Gastrocnemius medialis (tissue), 4 donors: ENCODE measurements around the gene SMG6.

Experiments
- CTCF ChIP-seq, 5 experiments: fragments of 450-650 bp in 3 of 5; fragments of 200-600 bp in 2 of 5; sonication (generic) in 2 of 5; IDR thresholded peaks in 4 of 5; conservative IDR thresholded peaks in 1 of 5; 1 replicate in 4 of 5; 2 replicates in 1 of 5; pipeline ENCODE4 v1.5.1; 2016 to 2019; ENCODE audit warnings: antibody characterized with exemption in 5 of 5, mild to moderate bottlenecking in 3 of 5, moderate library complexity in 3 of 5
- POLR2A ChIP-seq, 2 donors: fragments of 450-650 bp; IDR thresholded peaks; one replicate each; pipeline ENCODE4 v1.6.1; 2017; ENCODE audit warnings: antibody characterized with exemption in 2 of 2, mild to moderate bottlenecking in 2 of 2, moderate library complexity in 2 of 2

GRCh38 chr17:2232244-2232638 is 71.3 kb downstream of the SMG6 start:
- TF ChIP-seq POLR2A (IDR thresholded peaks at IDR 0.05) (no peak), CTCF (IDR thresholded peaks at IDR 0.05 in 4 of 5, conservative IDR thresholded peaks at IDR 0.05 in 1 of 5) (no peak)
